ENCODE data around the gene ATP5ME.
"Not testable (repeated sequence)": the region's sequence is repeated elsewhere in the genome, so short reads cannot be mapped to it uniquely, and the experiment has no call there.

DNA sequence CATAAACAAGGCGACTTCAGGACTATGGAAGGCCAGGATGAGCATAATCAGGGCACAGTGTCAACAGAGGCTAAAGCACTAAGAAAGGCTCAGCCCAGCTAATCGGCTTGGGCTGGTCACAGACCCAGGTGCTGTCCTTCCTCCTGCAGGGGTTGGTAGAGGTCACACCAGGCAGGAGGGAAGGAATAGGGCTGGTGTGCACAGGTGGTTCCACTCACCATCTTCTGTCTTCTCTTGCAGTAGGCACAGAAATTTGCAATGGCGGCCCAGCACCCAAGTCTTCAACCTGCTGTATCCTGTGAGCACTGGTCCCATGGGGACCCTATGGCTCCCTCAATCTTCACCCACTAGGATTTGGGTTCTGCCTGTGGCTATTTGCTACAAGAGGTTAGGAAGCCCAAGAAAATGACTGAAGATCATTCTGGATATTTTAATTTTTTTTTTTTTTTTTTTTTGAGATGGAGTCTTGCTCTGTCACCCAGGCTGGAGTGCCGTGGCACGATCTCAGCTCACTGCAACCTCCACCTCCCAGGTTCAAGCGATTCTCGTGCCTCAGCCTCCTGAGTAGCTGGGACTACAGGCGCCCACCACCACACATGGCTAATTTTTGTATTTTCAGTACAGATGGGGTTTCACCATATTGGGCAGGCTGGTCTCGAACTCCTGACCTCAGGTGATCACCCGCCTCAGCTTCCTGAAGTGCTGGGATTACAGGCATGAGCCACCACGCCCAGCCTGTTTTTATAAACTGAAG is 4.1 kb downstream of the ATP5ME start:
- not testable (repeated sequence) for TF ChIP-seq CTCF (conservative IDR thresholded peaks at IDR 0.05; ENCODE audit: low read length); EZH2phosphoT487 (IDR thresholded peaks at IDR 0.05; ENCODE audit: borderline replicate concordance, low read depth, low read length)
